Measurements from ENCODE around the gene VSIG8.

DNA sequence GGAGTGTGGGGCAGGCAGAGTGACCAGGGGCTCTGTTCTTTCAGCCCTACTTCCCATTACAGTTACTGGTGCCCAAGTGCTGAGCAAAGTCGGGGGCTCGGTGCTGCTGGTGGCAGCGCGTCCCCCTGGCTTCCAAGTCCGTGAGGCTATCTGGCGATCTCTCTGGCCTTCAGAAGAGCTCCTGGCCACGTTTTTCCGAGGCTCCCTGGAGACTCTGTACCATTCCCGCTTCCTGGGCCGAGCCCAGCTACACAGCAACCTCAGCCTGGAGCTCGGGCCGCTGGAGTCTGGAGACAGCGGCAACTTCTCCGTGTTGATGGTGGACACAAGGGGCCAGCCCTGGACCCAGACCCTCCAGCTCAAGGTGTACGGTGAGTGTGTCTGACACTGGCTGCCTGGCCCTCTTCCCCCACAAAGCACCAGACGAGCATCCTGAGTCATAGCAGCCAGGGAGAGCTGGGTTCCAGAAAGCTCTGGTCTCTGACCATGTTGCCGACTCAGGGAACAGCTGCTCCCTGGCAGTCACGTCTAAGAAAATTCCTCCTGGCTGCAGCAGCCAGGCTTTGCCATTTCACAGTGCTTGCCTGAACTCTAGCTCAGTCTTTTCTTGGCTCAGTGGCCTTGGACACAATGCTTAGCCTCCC is 32.5 kb downstream of the VSIG8 start:
- TF ChIP-seq ARID1B (IDR thresholded peaks at IDR 0.05) (no peak), EP300 (IDR thresholded peaks at IDR 0.05; ENCODE audit: low read length) (no peak), MAFK (IDR thresholded peaks at IDR 0.05; ENCODE audit: low read length) (no peak), SETDB1 (IDR thresholded peaks at IDR 0.05; ENCODE audit: low read length) (no peak), ZKSCAN8 (CRISPR knock-in tag; IDR thresholded peaks at IDR 0.05) (no peak)
- TF ChIP-seq, protein P1, sequence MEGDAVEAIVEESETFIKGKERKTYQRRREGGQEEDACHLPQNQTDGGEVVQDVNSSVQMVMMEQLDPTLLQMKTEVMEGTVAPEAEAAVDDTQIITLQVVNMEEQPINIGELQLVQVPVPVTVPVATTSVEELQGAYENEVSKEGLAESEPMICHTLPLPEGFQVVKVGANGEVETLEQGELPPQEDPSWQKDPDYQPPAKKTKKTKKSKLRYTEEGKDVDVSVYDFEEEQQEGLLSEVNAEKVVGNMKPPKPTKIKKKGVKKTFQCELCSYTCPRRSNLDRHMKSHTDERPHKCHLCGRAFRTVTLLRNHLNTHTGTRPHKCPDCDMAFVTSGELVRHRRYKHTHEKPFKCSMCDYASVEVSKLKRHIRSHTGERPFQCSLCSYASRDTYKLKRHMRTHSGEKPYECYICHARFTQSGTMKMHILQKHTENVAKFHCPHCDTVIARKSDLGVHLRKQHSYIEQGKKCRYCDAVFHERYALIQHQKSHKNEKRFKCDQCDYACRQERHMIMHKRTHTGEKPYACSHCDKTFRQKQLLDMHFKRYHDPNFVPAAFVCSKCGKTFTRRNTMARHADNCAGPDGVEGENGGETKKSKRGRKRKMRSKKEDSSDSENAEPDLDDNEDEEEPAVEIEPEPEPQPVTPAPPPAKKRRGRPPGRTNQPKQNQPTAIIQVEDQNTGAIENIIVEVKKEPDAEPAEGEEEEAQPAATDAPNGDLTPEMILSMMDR (IDR thresholded peaks at IDR 0.05 in 2 of 3, conservative IDR thresholded peaks at IDR 0.05 in 1 of 3; ENCODE audit: insufficient read depth in 2 of 3, low read depth in 1 of 3, low read length in 3 of 3), result no peak

Measured in K562 (cell line).